Stimulated activated effector memory CD8-positive, alpha-beta T cell treated with anti-CD3 and anti-CD28 coated beads, Interleukin-12 subunit alpha, Interleukin-12 subunit beta, amount 100 ng/mL, for 72 hours (primary cell): Measurements from ENCODE around the gene KCNK7.

Experiments
- ATAC-seq: fragments of 150-1000 bp; cut with Tn5 transposase; 2 replicates; pipeline ENCODE4 v1.10.0; 2021
- DNase-seq, 2 donors: peaks; one replicate each; pipeline ENCODE4 v3.0.0; 2021 to 2022; ENCODE audit warnings: low spot score in 2 of 2
- H3K27ac Mint-ChIP-seq: one replicate; pipeline ENCODE4 v1.8.0; 2022; ENCODE audit warnings: mild to moderate bottlenecking, mixed read lengths
- H3K36me3 Mint-ChIP-seq: one replicate; pipeline ENCODE4 v1.8.0; 2022; ENCODE audit warnings: mild to moderate bottlenecking, mixed read lengths
- H3K4me1 Mint-ChIP-seq: one replicate; pipeline ENCODE4 v1.8.0; 2022; ENCODE audit warnings: mixed read lengths
- H3K4me3 Mint-ChIP-seq: one replicate; pipeline ENCODE4 v1.8.0; 2022; ENCODE audit warnings: mild to moderate bottlenecking, mixed read lengths
- H3K9me3 Mint-ChIP-seq: one replicate; pipeline ENCODE4 v1.8.0; 2022; ENCODE audit warnings: mixed read lengths

Gene KCNK7

GRCh38 chr11:65576867-65577755 lies 18.5 kb downstream of the KCNK7 start:
- Mint-ChIP-seq H3K4me3 (peak overlapping the region; percentile 96), H3K27ac (peak overlapping the region; percentile 94), H3K36me3 (peaks cover 94% of the 10 kb centered on the region), H3K4me1 (peaks cover 58% of the 10 kb centered on the region), H3K9me3 (no peaks in the 10 kb centered on the region)
- ATAC-seq (peak; percentile 29), DNase-seq (no peak)

- ATAC-seq: peak; percentile 6
- peak overlapping the region; percentile 96 for H3K4me3 Mint-ChIP-seq
- H3K36me3 Mint-ChIP-seq: peaks cover 94% of the 10 kb centered on the region
- H3K9me3 Mint-ChIP-seq: no peaks in the 10 kb centered on the region
- peaks cover 58% of the 10 kb centered on the region for H3K4me1 Mint-ChIP-seq
- no peak for DNase-seq
- H3K27ac Mint-ChIP-seq: peak overlapping the region; percentile 94
Observed at GRCh38 chr11:65576232-65576866, 19.3 kb downstream of the KCNK7 start.

GRCh38 chr11:65575568-65576231 lies 19.9 kb downstream of the KCNK7 start, which contains the start of gene EHBP1L1:
Gene EHBP1L1, plus strand, starts transcription at chr11:65576053. Its CDS starts 250 bp downstream, at chr11:65576303.
- H3K36me3 Mint-ChIP-seq: peaks cover 94% of the 10 kb centered on the region
- H3K4me1 Mint-ChIP-seq: peaks cover 61% of the 10 kb centered on the region

GRCh38 chr11:65574811-65575567 lies 20.6 kb downstream of the KCNK7 start:
- H3K36me3 Mint-ChIP-seq: peaks cover 94% of the 10 kb centered on the region
- H3K4me3 Mint-ChIP-seq: peak overlapping the region; percentile 96
- no peaks in the 10 kb centered on the region for H3K9me3 Mint-ChIP-seq
- ATAC-seq (peak; percentile 0), DNase-seq (peak in 1 of 2 donors; percentile 78)
- peaks cover 62% of the 10 kb centered on the region for H3K4me1 Mint-ChIP-seq
- H3K27ac Mint-ChIP-seq: peak overlapping the region; percentile 94

More at GRCh38 chr11:65575568-65576231, 19.9 kb downstream of the KCNK7 start, which contains the start of gene EHBP1L1:
- H3K27ac Mint-ChIP-seq: peak within 1 kb of the TSS; percentile 94
- no peaks in the 10 kb centered on the region for H3K9me3 Mint-ChIP-seq
- H3K4me3 Mint-ChIP-seq: peak within 1 kb of the TSS; percentile 96
- peak; percentile 52 for ATAC-seq
- DNase-seq: peak; percentile 77 to 91

GRCh38 chr11:65574109-65574810 lies 21.3 kb downstream of the KCNK7 start:
- DNase-seq: peak; percentile 91 to 99
- Mint-ChIP-seq H3K36me3 (peaks cover 94% of the 10 kb centered on the region), H3K4me1 (peaks cover 65% of the 10 kb centered on the region), H3K27ac (peak overlapping the region; percentile 94), H3K9me3 (no peaks in the 10 kb centered on the region), H3K4me3 (peak overlapping the region; percentile 96)
- peak; percentile 51 for ATAC-seq

GRCh38 chr11:65573391-65574079 lies 22.1 kb downstream of the KCNK7 start:
- no peaks in the 10 kb centered on the region for H3K9me3 Mint-ChIP-seq
- peak overlapping the region; percentile 94 for H3K27ac Mint-ChIP-seq
- H3K36me3 Mint-ChIP-seq: peaks cover 94% of the 10 kb centered on the region
- ATAC-seq (no peak), DNase-seq (peak in 1 of 2 donors; percentile 72)
- H3K4me1 Mint-ChIP-seq: peaks cover 67% of the 10 kb centered on the region
- peak overlapping the region; percentile 96 for H3K4me3 Mint-ChIP-seq

- Mint-ChIP-seq H3K36me3 (peaks cover 91% of the 10 kb centered on the region), H3K4me3 (peak within 1 kb of the TSS; percentile 96), H3K27ac (peak within 1 kb of the TSS; percentile 94), H3K4me1 (peaks cover 64% of the 10 kb centered on the region), H3K9me3 (no peaks in the 10 kb centered on the region)
- peak; percentile 5 for ATAC-seq
- DNase-seq: peak; percentile 70 to 93
Observed at GRCh38 chr11:65572356-65573051, 23.1 kb downstream of the KCNK7 start, which contains the start of gene FAM89B. Gene FAM89B, plus strand, starts transcription at chr11:65572538. Its CDS starts 132 bp downstream, at chr11:65572670.

GRCh38 chr11:65571940-65572339 lies 23.7 kb downstream of the KCNK7 start:
- peaks cover 86% of the 10 kb centered on the region for H3K36me3 Mint-ChIP-seq
- H3K4me1 Mint-ChIP-seq: peaks cover 65% of the 10 kb centered on the region
- no peaks in the 10 kb centered on the region for H3K9me3 Mint-ChIP-seq
- H3K27ac Mint-ChIP-seq: peak overlapping the region; percentile 94
- peak overlapping the region; percentile 96 for H3K4me3 Mint-ChIP-seq
- no peak for ATAC-seq
- DNase-seq: peak in 1 of 2 donors; percentile 73

GRCh38 chr11:65571420-65571819 lies 24.2 kb downstream of the KCNK7 start:
- no peak for DNase-seq
- Mint-ChIP-seq H3K9me3 (no peaks in the 10 kb centered on the region), H3K4me1 (peaks cover 71% of the 10 kb centered on the region), H3K36me3 (peaks cover 80% of the 10 kb centered on the region), H3K4me3 (peak overlapping the region; percentile 96), H3K27ac (peak overlapping the region; percentile 94)
- ATAC-seq: no peak

GRCh38 chr11:65569973-65570918 lies 25.4 kb downstream of the KCNK7 start, which contains the start of gene ZNRD2:
Gene ZNRD2, plus strand, starts transcription at chr11:65570477. Its CDS starts 15 bp downstream, at chr11:65570492.
- peaks cover 78% of the 10 kb centered on the region for H3K4me1 Mint-ChIP-seq

GRCh38 chr11:65569164-65569972 lies 26.2 kb downstream of the KCNK7 start:
- peak overlapping the region; percentile 96 for H3K4me3 Mint-ChIP-seq
- DNase-seq: no peak
- H3K4me1 Mint-ChIP-seq: peaks cover 78% of the 10 kb centered on the region
- peak; percentile 32 for ATAC-seq
- H3K27ac Mint-ChIP-seq: peak overlapping the region; percentile 97
- H3K9me3 Mint-ChIP-seq: no peaks in the 10 kb centered on the region
- peaks cover 62% of the 10 kb centered on the region for H3K36me3 Mint-ChIP-seq

More at GRCh38 chr11:65569973-65570918, 25.4 kb downstream of the KCNK7 start, which contains the start of gene ZNRD2:
- H3K4me3 Mint-ChIP-seq: peak within 1 kb of the TSS; percentile 96
- H3K27ac Mint-ChIP-seq: peak within 1 kb of the TSS; percentile 97
- H3K9me3 Mint-ChIP-seq: no peaks in the 10 kb centered on the region
- ATAC-seq: peak; percentile 85
- DNase-seq: peak; percentile 95 to 99
- H3K36me3 Mint-ChIP-seq: peaks cover 71% of the 10 kb centered on the region
